MM.1S (cell line): ENCODE measurements around the gene AFG3L2.

Experiments used
- DNase-seq: peaks from one replicate; pipeline ENCODE4 v3.0.0-alpha.2; 2015
- H2AFZ ChIP-seq: fragments of 300-600 bp; sonication (generic); 2 replicates; pipeline ENCODE4 v1.6.0; 2016; ENCODE audit warnings: antibody characterized with exemption, low read length
- H3F3A ChIP-seq: fragments of 300-600 bp; sonication (generic); 2 replicates; pipeline ENCODE4 v1.6.1; 2016; ENCODE audit warnings: mild to moderate bottlenecking, antibody characterized with exemption, low read length, moderate library complexity, mixed read lengths; ENCODE audit not compliant: insufficient read depth
- H3K27ac ChIP-seq: fragments of 300-600 bp; sonication (generic); 2 replicates; pipeline ENCODE4 v1.5.1; 2016; ENCODE audit warnings: mild to moderate bottlenecking, low read length
- H3K27me3 ChIP-seq: fragments of 300-600 bp; sonication (generic); replicated peaks from 2 replicates; pipeline ENCODE4 v1.6.0; 2016; ENCODE audit warnings: low read length; ENCODE audit not compliant: insufficient read depth
- H3K36me3 ChIP-seq: fragments of 300-600 bp; sonication (generic); replicated peaks from 2 replicates; pipeline ENCODE4 v1.6.1; 2016; ENCODE audit warnings: mild to moderate bottlenecking, low read length, mixed read lengths; ENCODE audit not compliant: insufficient read depth
- H3K4me1 ChIP-seq: fragments of 300-600 bp; sonication (generic); 2 replicates; pipeline ENCODE4 v1.6.1; 2016; ENCODE audit warnings: low read length, mixed read lengths
- H3K4me2 ChIP-seq: fragments of 300-600 bp; sonication (generic); 2 replicates; pipeline ENCODE4 v1.6.0; 2016; ENCODE audit warnings: low read depth, low read length
- H3K4me3 ChIP-seq: fragments of 300-600 bp; sonication (generic); 2 replicates; pipeline ENCODE4 v1.5.1; 2016; ENCODE audit warnings: low read length, mixed read lengths
- H3K79me2 ChIP-seq: fragments of 300-600 bp; sonication (generic); 2 replicates; pipeline ENCODE4 v1.6.1; 2016; ENCODE audit warnings: mixed run types, low read length, mixed read lengths
- H3K9ac ChIP-seq: fragments of 300-600 bp; sonication (generic); 2 replicates; pipeline ENCODE4 v1.6.1; 2016; ENCODE audit warnings: low read length, mixed read lengths
- H3K9me2 ChIP-seq: fragments of 300-600 bp; sonication (generic); replicated peaks from 2 replicates; pipeline ENCODE4 v1.6.1; 2016; ENCODE audit warnings: mild to moderate bottlenecking, low read length, mixed read lengths; ENCODE audit not compliant: insufficient read depth
- H3K9me3 ChIP-seq: fragments of 300-600 bp; sonication (generic); replicated peaks from 2 replicates; pipeline ENCODE4 v1.6.1; 2016; ENCODE audit warnings: mild to moderate bottlenecking, low read length, mixed read lengths; ENCODE audit not compliant: insufficient read depth
- H4K20me1 ChIP-seq: fragments of 300-600 bp; sonication (generic); 2 replicates; pipeline ENCODE4 v1.6.1; 2016; ENCODE audit warnings: mild to moderate bottlenecking, low read length, moderate library complexity, mixed read lengths; ENCODE audit not compliant: insufficient read depth
- CTCF ChIP-seq: fragments of 300-600 bp; sonication (generic); IDR thresholded peaks from 2 replicates; pipeline ENCODE4 v1.5.1; 2016; ENCODE audit warnings: antibody characterized with exemption, low read length, mixed read lengths
- EZH2 ChIP-seq: fragments of 300-600 bp; sonication (generic); optimal IDR thresholded peaks from 2 replicates; pipeline ENCODE3; 2017; ENCODE audit warnings: low read depth, mild to moderate bottlenecking, antibody characterized with exemption, low read length, mixed read lengths
- EZH2phosphoT487 ChIP-seq: fragments of 300-600 bp; sonication (generic); IDR thresholded peaks from 2 replicates; pipeline ENCODE4 v1.6.1; 2018; ENCODE audit warnings: antibody characterized with exemption, low read length

Gene AFG3L2

GRCh38 chr18:12299862-12300261 is 77.2 kb downstream of the AFG3L2 start:
- no peak overlapping the region for H2AFZ ChIP-seq
- H3K79me2 ChIP-seq, result no peaks in the 10 kb centered on the region
- no peak overlapping the region for H3K4me2 ChIP-seq
- H4K20me1 ChIP-seq, result no peaks in the 10 kb centered on the region
- H3K4me3 ChIP-seq, result no peak overlapping the region
- no peak overlapping the region for H3K27ac ChIP-seq
- no peaks in the 10 kb centered on the region for H3K36me3 ChIP-seq
- H3K27me3 ChIP-seq, result no peaks in the 10 kb centered on the region
- DNase-seq, result no peak
- H3K9me3 ChIP-seq, result no peaks in the 10 kb centered on the region
- no peak overlapping the region for H3K9ac ChIP-seq
- TF ChIP-seq EZH2, result no peak
- TF ChIP-seq CTCF, result no peak
- TF ChIP-seq EZH2phosphoT487, result no peak
- H3F3A ChIP-seq, result no peaks in the 10 kb centered on the region
- no peaks in the 10 kb centered on the region for H3K4me1 ChIP-seq
- no peaks in the 10 kb centered on the region for H3K9me2 ChIP-seq

- H3K9me3 ChIP-seq, result no peaks in the 10 kb centered on the region
- no peaks in the 10 kb centered on the region for H3K4me1 ChIP-seq
- H3K36me3 ChIP-seq, result no peaks in the 10 kb centered on the region
- H4K20me1 ChIP-seq, result no peaks in the 10 kb centered on the region
- H3K9ac ChIP-seq, result no peak overlapping the region
- no peak overlapping the region for H3K4me3 ChIP-seq
- H3K27ac ChIP-seq, result no peak overlapping the region
- TF ChIP-seq EZH2 (no peak), EZH2phosphoT487 (no peak), CTCF (no peak)
- no peaks in the 10 kb centered on the region for H3K9me2 ChIP-seq
- H3F3A ChIP-seq, result no peaks in the 10 kb centered on the region
- no peaks in the 10 kb centered on the region for H3K27me3 ChIP-seq
- H3K4me2 ChIP-seq, result no peak overlapping the region
- H3K79me2 ChIP-seq, result no peaks in the 10 kb centered on the region
- no peak for DNase-seq
- H2AFZ ChIP-seq, result no peak overlapping the region
Measured at GRCh38 chr18:12296457-12296856, 80.6 kb downstream of the AFG3L2 start.

GRCh38 chr18:12296087-12296403 is 81.0 kb downstream of the AFG3L2 start:
- H3K9ac ChIP-seq, result no peak overlapping the region
- H3K79me2 ChIP-seq, result no peaks in the 10 kb centered on the region
- H3K4me3 ChIP-seq, result no peak overlapping the region
- no peak overlapping the region for H3K27ac ChIP-seq
- H3K36me3 ChIP-seq, result no peaks in the 10 kb centered on the region
- no peak overlapping the region for H3K4me2 ChIP-seq
- no peaks in the 10 kb centered on the region for H3F3A ChIP-seq
- H3K9me2 ChIP-seq, result no peaks in the 10 kb centered on the region
- no peaks in the 10 kb centered on the region for H3K4me1 ChIP-seq
- no peaks in the 10 kb centered on the region for H4K20me1 ChIP-seq
- no peak overlapping the region for H2AFZ ChIP-seq
- no peaks in the 10 kb centered on the region for H3K27me3 ChIP-seq
- no peak for TF ChIP-seq CTCF
- TF ChIP-seq EZH2, result no peak
- TF ChIP-seq EZH2phosphoT487, result no peak
- no peaks in the 10 kb centered on the region for H3K9me3 ChIP-seq
- no peak for DNase-seq
